Erythroblast (primary cell): ENCODE results near the gene C12orf76.
"Not testable (repeated sequence)": the region's sequence is repeated elsewhere in the genome, so short reads cannot be mapped to it uniquely, and the experiment has no call there.

Experiments
- GATA1 ChIP-seq: IDR thresholded peaks from 2 replicates; pipeline ENCODE4 v1.6.1; 2011; ENCODE audit warnings: low read depth, mild to moderate bottlenecking, control low read depth, low read length, moderate library complexity
- POLR2A ChIP-seq: IDR thresholded peaks from 2 replicates; pipeline ENCODE4 v1.6.1; 2011; ENCODE audit warnings: mild to moderate bottlenecking, low read length

GRCh38 chr12:110088216-110088615 lies 39.9 kb upstream of the C12orf76 start:
- TF ChIP-seq POLR2A, GATA1: not testable (repeated sequence)
